ENCODE results near the gene PARD3B.

The PARD3B gene

DNA sequence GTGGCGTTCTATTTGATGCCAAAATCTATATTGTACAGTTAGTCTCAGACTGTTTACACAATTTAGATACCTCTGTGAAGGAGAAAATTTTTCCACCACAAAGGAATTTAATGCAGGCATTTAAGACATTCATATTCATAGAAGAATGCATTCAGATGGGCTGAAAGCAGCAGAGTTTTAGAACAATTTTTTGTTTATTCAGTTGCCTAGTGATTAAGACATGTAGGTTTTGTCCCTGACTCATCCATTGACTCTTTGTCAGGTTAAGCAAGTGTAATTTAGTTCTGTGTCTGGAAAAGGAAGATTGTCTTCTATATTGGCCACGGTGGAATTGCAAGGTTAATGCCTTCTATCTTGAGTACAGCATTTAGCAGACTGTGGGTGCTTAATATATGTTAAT is 515.0 kb downstream of the PARD3B start:
- TF ChIP-seq, protein P1, sequence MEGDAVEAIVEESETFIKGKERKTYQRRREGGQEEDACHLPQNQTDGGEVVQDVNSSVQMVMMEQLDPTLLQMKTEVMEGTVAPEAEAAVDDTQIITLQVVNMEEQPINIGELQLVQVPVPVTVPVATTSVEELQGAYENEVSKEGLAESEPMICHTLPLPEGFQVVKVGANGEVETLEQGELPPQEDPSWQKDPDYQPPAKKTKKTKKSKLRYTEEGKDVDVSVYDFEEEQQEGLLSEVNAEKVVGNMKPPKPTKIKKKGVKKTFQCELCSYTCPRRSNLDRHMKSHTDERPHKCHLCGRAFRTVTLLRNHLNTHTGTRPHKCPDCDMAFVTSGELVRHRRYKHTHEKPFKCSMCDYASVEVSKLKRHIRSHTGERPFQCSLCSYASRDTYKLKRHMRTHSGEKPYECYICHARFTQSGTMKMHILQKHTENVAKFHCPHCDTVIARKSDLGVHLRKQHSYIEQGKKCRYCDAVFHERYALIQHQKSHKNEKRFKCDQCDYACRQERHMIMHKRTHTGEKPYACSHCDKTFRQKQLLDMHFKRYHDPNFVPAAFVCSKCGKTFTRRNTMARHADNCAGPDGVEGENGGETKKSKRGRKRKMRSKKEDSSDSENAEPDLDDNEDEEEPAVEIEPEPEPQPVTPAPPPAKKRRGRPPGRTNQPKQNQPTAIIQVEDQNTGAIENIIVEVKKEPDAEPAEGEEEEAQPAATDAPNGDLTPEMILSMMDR (IDR thresholded peaks at IDR 0.05; ENCODE audit: low read depth, low read length), result no peak
- no peak for TF ChIP-seq MYC (IDR thresholded peaks at IDR 0.05; ENCODE audit: low read depth, low read length)
- TF ChIP-seq, protein P2, sequence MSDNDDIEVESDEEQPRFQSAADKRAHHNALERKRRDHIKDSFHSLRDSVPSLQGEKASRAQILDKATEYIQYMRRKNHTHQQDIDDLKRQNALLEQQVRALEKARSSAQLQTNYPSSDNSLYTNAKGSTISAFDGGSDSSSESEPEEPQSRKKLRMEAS (IDR thresholded peaks at IDR 0.05; ENCODE audit: low read depth, low read length), result no peak
- no peak for DNase-seq (ENCODE audit: low read depth)
- H3K4me3 ChIP-seq (ENCODE audit: low read depth, low read length), result no peak overlapping the region

DNA sequence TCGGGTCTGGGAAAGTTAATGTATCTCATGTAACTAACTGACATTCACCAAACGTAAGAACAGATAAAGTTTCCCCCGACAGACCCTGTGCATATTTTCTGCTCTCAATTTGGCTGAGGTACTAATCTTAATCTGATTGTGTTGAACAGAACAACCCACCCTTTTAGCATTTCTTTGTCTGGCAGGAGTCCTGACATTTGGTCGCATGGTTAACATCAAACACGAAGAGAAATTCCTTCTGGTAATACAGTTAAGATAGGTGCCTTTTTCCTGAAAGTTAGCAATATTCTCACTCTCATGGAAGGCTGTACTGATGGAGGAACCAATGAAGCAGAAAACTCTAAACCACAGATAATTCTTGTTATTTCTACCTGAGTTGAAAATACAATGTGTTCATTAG is 520.8 kb downstream of the PARD3B start:
- no peak for DNase-seq (ENCODE audit: low read depth)
- TF ChIP-seq, protein P2 (IDR thresholded peaks at IDR 0.05; ENCODE audit: low read depth, low read length), result no peak
- no peak for TF ChIP-seq MYC (IDR thresholded peaks at IDR 0.05; ENCODE audit: low read depth, low read length)
- no peak for TF ChIP-seq POLR2A (IDR thresholded peaks at IDR 0.05; ENCODE audit: extremely low read depth, insufficient read length)
- TF ChIP-seq, protein P1 (IDR thresholded peaks at IDR 0.05; ENCODE audit: low read depth, low read length), result no peak
- H3K4me3 ChIP-seq (ENCODE audit: low read depth, low read length), result no peak overlapping the region

DNA sequence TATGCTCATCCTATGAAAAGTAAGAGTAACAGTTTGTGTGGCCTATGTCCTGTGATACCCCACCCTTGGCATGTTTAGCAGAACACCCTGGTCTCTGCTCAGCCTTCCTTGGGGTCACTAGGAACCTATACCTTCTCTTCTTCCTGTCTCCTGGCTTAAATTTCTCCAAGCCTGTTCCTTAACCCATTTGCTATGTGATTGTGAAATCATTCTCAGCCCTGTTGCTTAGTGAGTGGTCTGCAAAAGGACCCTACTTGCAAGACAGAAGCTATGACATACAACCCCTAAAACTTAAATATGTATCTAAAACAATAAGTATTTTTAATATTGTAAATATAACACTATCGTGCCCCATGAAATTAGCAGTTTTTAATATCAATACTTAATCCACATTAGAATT is 524.7 kb downstream of the PARD3B start:
- no peak for DNase-seq (ENCODE audit: low read depth)
- no peak for TF ChIP-seq MYC (IDR thresholded peaks at IDR 0.05; ENCODE audit: low read depth, low read length)
- no peak for TF ChIP-seq POLR2A (IDR thresholded peaks at IDR 0.05; ENCODE audit: extremely low read depth, insufficient read length)
- TF ChIP-seq, protein P1 (IDR thresholded peaks at IDR 0.05; ENCODE audit: low read depth, low read length), result no peak
- TF ChIP-seq, protein P2 (IDR thresholded peaks at IDR 0.05; ENCODE audit: low read depth, low read length), result no peak
- no peak overlapping the region for H3K4me3 ChIP-seq (ENCODE audit: low read depth, low read length)

DNA sequence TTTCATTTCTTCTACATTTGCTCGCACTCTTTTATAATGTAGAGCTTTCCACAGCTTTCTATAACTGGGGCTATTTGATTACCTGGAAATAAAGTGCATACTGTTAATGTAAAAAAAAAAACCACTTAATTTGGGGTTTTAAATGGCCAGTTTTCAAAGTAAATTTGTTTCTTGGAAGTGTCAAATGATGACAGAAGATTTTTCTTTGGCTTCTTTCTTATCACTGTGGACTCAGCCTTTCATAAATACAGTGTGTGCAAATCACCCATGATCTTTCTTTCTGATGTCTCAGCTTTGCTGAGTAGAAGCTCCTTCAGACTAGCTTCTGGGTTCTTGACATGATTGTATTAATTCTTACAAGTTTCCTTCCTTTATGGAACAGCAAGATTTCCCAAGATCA is 525.6 kb downstream of the PARD3B start:
- no peak overlapping the region for H3K4me3 ChIP-seq (ENCODE audit: low read depth, low read length)
- TF ChIP-seq, protein P2 (IDR thresholded peaks at IDR 0.05; ENCODE audit: low read depth, low read length), result no peak
- no peak for TF ChIP-seq POLR2A (IDR thresholded peaks at IDR 0.05; ENCODE audit: extremely low read depth, insufficient read length)
- TF ChIP-seq, protein P1 (IDR thresholded peaks at IDR 0.05; ENCODE audit: low read depth, low read length), result no peak
- no peak for DNase-seq (ENCODE audit: low read depth)

DNA sequence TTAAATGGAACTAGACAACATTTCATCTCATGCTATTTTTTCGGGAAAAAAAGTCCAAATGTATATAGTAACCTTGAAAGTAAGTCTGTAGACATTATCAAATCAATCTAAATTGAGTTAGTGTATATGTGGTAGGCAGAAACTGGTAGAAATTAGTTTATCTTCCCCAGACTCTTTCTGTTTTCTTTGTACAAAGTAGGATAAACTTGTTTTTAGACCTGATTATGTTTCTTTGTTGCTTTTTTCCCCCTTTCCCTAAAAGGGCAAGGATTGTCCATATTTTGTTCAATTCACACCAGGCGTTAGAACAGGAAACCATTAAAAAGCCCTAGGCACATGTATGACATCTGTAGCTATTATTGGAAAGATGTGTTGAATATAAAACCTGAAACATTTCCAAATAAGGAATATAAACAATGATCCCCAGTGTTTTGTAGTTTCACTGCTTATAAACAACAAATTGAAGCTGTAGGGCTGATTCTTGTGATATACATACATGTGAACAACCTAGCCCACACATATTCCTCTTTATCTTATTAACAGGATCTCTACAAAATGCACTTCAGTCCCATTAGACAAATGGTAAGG is 528.3 kb downstream of the PARD3B start:
- no peak overlapping the region for H3K4me3 ChIP-seq (ENCODE audit: low read depth, low read length)
- no peak for TF ChIP-seq MYC (IDR thresholded peaks at IDR 0.05; ENCODE audit: low read depth, low read length)
- no peak for TF ChIP-seq POLR2A (IDR thresholded peaks at IDR 0.05; ENCODE audit: extremely low read depth, insufficient read length)
- TF ChIP-seq, protein P1 (IDR thresholded peaks at IDR 0.05; ENCODE audit: low read depth, low read length), result no peak
- TF ChIP-seq, protein P2 (IDR thresholded peaks at IDR 0.05; ENCODE audit: low read depth, low read length), result no peak
- DNase-seq (ENCODE audit: low read depth), result no peak
